MM.1S (cell line): ENCODE data around the gene ANKIB1.

Experiments used
- DNase-seq: peaks from one replicate; pipeline ENCODE4 v3.0.0-alpha.2; 2015
- H2AFZ ChIP-seq: fragments of 300-600 bp; sonication (generic); 2 replicates; pipeline ENCODE4 v1.6.0; 2016; ENCODE audit warnings: antibody characterized with exemption, low read length
- H3F3A ChIP-seq: fragments of 300-600 bp; sonication (generic); 2 replicates; pipeline ENCODE4 v1.6.1; 2016; ENCODE audit warnings: mild to moderate bottlenecking, antibody characterized with exemption, low read length, moderate library complexity, mixed read lengths; ENCODE audit not compliant: insufficient read depth
- H3K27ac ChIP-seq: fragments of 300-600 bp; sonication (generic); 2 replicates; pipeline ENCODE4 v1.5.1; 2016; ENCODE audit warnings: mild to moderate bottlenecking, low read length
- H3K27me3 ChIP-seq: fragments of 300-600 bp; sonication (generic); replicated peaks from 2 replicates; pipeline ENCODE4 v1.6.0; 2016; ENCODE audit warnings: low read length; ENCODE audit not compliant: insufficient read depth
- H3K36me3 ChIP-seq: fragments of 300-600 bp; sonication (generic); replicated peaks from 2 replicates; pipeline ENCODE4 v1.6.1; 2016; ENCODE audit warnings: mild to moderate bottlenecking, low read length, mixed read lengths; ENCODE audit not compliant: insufficient read depth
- H3K4me1 ChIP-seq: fragments of 300-600 bp; sonication (generic); 2 replicates; pipeline ENCODE4 v1.6.1; 2016; ENCODE audit warnings: low read length, mixed read lengths
- H3K4me2 ChIP-seq: fragments of 300-600 bp; sonication (generic); 2 replicates; pipeline ENCODE4 v1.6.0; 2016; ENCODE audit warnings: low read depth, low read length
- H3K4me3 ChIP-seq: fragments of 300-600 bp; sonication (generic); 2 replicates; pipeline ENCODE4 v1.5.1; 2016; ENCODE audit warnings: low read length, mixed read lengths
- H3K79me2 ChIP-seq: fragments of 300-600 bp; sonication (generic); 2 replicates; pipeline ENCODE4 v1.6.1; 2016; ENCODE audit warnings: mixed run types, low read length, mixed read lengths
- H3K9ac ChIP-seq: fragments of 300-600 bp; sonication (generic); 2 replicates; pipeline ENCODE4 v1.6.1; 2016; ENCODE audit warnings: low read length, mixed read lengths
- H3K9me2 ChIP-seq: fragments of 300-600 bp; sonication (generic); replicated peaks from 2 replicates; pipeline ENCODE4 v1.6.1; 2016; ENCODE audit warnings: mild to moderate bottlenecking, low read length, mixed read lengths; ENCODE audit not compliant: insufficient read depth
- H3K9me3 ChIP-seq: fragments of 300-600 bp; sonication (generic); replicated peaks from 2 replicates; pipeline ENCODE4 v1.6.1; 2016; ENCODE audit warnings: mild to moderate bottlenecking, low read length, mixed read lengths; ENCODE audit not compliant: insufficient read depth
- H4K20me1 ChIP-seq: fragments of 300-600 bp; sonication (generic); 2 replicates; pipeline ENCODE4 v1.6.1; 2016; ENCODE audit warnings: mild to moderate bottlenecking, low read length, moderate library complexity, mixed read lengths; ENCODE audit not compliant: insufficient read depth
- EZH2 ChIP-seq: fragments of 300-600 bp; sonication (generic); optimal IDR thresholded peaks from 2 replicates; pipeline ENCODE3; 2017; ENCODE audit warnings: low read depth, mild to moderate bottlenecking, antibody characterized with exemption, low read length, mixed read lengths
- EZH2phosphoT487 ChIP-seq: fragments of 300-600 bp; sonication (generic); IDR thresholded peaks from 2 replicates; pipeline ENCODE4 v1.6.1; 2018; ENCODE audit warnings: antibody characterized with exemption, low read length
- TF ChIP-seq, protein P1 (sequence below): fragments of 300-600 bp; sonication (generic); IDR thresholded peaks from 2 replicates; pipeline ENCODE4 v1.5.1; 2016; ENCODE audit warnings: antibody characterized with exemption, low read length, mixed read lengths

ANKIB1 gene

GRCh38 chr7:92242972-92243371 lies 2.8 kb upstream of the ANKIB1 start:
- H3K4me3 ChIP-seq, result no peak overlapping the region
- H3K4me2 ChIP-seq, result no peak overlapping the region
- H3K4me1 ChIP-seq, result peaks cover 9% of the 10 kb centered on the region
- H3K9me3 ChIP-seq, result no peaks in the 10 kb centered on the region
- no peak overlapping the region for H3K27ac ChIP-seq
- TF ChIP-seq EZH2 (no peak), EZH2phosphoT487 (no peak)
- TF ChIP-seq, protein P1, sequence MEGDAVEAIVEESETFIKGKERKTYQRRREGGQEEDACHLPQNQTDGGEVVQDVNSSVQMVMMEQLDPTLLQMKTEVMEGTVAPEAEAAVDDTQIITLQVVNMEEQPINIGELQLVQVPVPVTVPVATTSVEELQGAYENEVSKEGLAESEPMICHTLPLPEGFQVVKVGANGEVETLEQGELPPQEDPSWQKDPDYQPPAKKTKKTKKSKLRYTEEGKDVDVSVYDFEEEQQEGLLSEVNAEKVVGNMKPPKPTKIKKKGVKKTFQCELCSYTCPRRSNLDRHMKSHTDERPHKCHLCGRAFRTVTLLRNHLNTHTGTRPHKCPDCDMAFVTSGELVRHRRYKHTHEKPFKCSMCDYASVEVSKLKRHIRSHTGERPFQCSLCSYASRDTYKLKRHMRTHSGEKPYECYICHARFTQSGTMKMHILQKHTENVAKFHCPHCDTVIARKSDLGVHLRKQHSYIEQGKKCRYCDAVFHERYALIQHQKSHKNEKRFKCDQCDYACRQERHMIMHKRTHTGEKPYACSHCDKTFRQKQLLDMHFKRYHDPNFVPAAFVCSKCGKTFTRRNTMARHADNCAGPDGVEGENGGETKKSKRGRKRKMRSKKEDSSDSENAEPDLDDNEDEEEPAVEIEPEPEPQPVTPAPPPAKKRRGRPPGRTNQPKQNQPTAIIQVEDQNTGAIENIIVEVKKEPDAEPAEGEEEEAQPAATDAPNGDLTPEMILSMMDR, result no peak
- peaks cover 51% of the 10 kb centered on the region for H3K79me2 ChIP-seq
- H3K9me2 ChIP-seq, result no peaks in the 10 kb centered on the region
- H3K9ac ChIP-seq, result no peak overlapping the region
- H3K27me3 ChIP-seq, result no peaks in the 10 kb centered on the region
- H3K36me3 ChIP-seq, result peaks cover 9% of the 10 kb centered on the region; the same call in 1 of the 2 replicates
- H3F3A ChIP-seq, result peaks cover 20% of the 10 kb centered on the region
- DNase-seq, result no peak
- no peak overlapping the region for H2AFZ ChIP-seq
- H4K20me1 ChIP-seq, result no peaks in the 10 kb centered on the region

DNA sequence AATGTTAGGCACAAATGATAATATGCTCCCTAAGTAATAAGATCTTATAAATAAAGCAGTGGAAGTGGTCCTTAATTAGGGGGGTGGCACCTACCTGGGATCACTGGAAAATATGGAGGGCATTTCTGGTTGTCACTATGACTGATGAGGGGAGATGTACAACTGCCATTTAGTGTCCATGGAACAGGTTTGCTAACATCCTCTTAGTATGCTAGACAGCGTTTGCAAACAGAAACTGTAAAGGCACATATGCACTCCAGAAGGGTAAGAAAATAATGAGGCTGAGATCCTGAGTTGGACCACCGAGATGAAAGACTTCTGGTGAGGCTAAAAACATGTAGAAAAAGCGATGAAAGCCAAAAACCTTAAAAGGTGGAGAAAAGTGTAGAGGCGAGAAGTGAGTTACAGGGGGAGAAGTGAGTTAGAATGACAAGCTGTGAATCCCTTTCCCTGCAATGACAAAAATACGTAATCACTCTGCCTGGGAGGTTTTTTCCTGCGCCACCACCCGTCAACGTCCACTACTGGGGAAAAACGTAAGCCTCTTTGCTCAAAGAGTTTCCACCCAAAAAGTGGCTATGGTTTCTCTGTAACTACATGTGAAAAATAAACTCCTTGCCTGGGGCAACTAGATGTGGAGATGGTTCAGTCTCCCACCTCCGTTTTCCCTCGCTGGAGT lies 827 bp upstream of the ANKIB1 start:
- Histone ChIP-seq H3K9me2 (no peaks in the 10 kb centered on the region), H3K36me3 (peaks cover 9% of the 10 kb centered on the region; the same call in 1 of the 2 replicates), H3K9me3 (no peaks in the 10 kb centered on the region), H3K27me3 (no peaks in the 10 kb centered on the region), H3K4me2 (peak overlapping the region; percentile 95), H3F3A (peaks cover 27% of the 10 kb centered on the region), H3K4me1 (peaks cover 9% of the 10 kb centered on the region), H3K4me3 (peak overlapping the region; percentile 76), H4K20me1 (no peaks in the 10 kb centered on the region), H3K9ac (peak overlapping the region; percentile 74), H3K27ac (peak overlapping the region; percentile 77), H3K79me2 (peaks cover 70% of the 10 kb centered on the region), H2AFZ (peak overlapping the region; percentile 89)
- TF ChIP-seq EZH2phosphoT487 (no peak), EZH2 (no peak)
- TF ChIP-seq, protein P1, result no peak
- DNase-seq, result peak; percentile 9

DNA sequence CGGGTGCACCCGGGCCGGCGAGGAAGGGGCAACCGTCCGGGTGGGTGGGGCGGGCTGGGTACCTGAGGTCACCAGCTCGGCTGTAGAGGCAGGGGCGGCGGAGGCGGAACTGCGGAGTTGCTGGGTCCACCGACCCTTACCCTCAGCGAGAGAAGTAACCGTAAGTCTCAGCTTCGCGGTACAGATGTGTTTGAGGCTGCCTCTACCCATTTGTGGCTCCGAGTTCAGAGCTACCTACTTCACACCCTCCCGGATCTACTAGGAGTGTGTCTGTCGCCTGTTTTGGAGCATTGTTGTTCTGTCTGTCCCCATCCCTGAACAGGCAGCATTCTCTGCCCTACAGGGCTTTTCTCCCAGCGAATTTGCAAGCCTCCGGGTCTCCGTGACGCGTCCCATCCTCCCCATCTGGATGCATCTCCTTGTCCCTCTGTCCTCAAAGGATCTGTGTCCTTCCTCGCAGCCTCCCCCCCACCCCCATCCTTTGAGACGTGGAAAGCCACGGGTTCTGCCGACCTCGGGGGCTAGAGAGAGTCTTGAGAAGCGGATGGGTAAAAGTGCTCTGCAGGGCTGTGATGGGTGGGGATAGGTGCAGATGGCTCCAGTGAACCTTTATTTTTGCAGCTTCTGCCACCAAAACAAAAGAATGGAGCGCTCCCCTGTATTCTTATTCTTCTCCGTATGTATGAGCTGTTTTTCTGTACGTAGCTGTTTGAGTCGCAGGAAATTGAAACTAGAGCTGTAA lies 757 bp downstream of the ANKIB1 start:
- Histone ChIP-seq H3K4me3 (peak overlapping the region; percentile 76), H3F3A (peaks cover 27% of the 10 kb centered on the region), H3K79me2 (peaks cover 83% of the 10 kb centered on the region), H3K9me2 (no peaks in the 10 kb centered on the region), H3K9ac (peak overlapping the region; percentile 74), H3K4me1 (peaks cover 9% of the 10 kb centered on the region), H3K9me3 (no peaks in the 10 kb centered on the region), H3K36me3 (peaks cover 3% of the 10 kb centered on the region; the same call in 1 of the 2 replicates), H3K27ac (peak overlapping the region; percentile 77; the same call in 1 of the 2 replicates), H4K20me1 (no peaks in the 10 kb centered on the region), H3K4me2 (peak overlapping the region; percentile 95), H2AFZ (peak overlapping the region; percentile 73), H3K27me3 (no peaks in the 10 kb centered on the region)
- no peak for TF ChIP-seq EZH2phosphoT487
- no peak for TF ChIP-seq EZH2
- TF ChIP-seq, protein P1, result no peak
- peak; percentile 28 for DNase-seq
